Common myeloid progenitor, CD34-positive (primary cell): Measurements from ENCODE around the gene PSMB5. TPM values are rescaled to one million over a fixed set of nuclear protein-coding genes. Genes with fewer than 3 reads are reported as not detected.

Experiments
- CTCF ChIA-PET: fragments of 350-600 bp; sonication (Branson Sonifier 250); formaldehyde crosslinking; loops from one replicate; lab custom pipeline; 2021; ENCODE audit warnings: antibody characterized with exemption; lab: Charles Lee
- POLR2A ChIA-PET: fragments of 350-600 bp; sonication (Branson Sonifier 250); formaldehyde crosslinking; loops from one replicate; lab custom pipeline; 2021; ENCODE audit warnings: antibody characterized with exemption; lab: Charles Lee
- DNase-seq, 3 donors: peaks; one replicate each; pipeline versions ENCODE4 v3.0.0 to v3.0.0-alpha.2; 2013
- H3K27ac ChIP-seq, 2 experiments: 1 replicate in 1 of 2; 2 replicates in 1 of 2; pipeline ENCODE4 v1.7.0; 2013; ENCODE audit warnings: inconsistent platforms in 2 of 2, low read length in 2 of 2, mild to moderate bottlenecking in 2 of 2, low read depth in 1 of 2, moderate library complexity in 1 of 2; ENCODE audit not compliant: severe bottlenecking in 2 of 2, insufficient read depth in 1 of 2, poor library complexity in 1 of 2
- H3K27me3 ChIP-seq, 5 experiments: replicated peaks in 2 of 5; 1 replicate in 3 of 5; 2 replicates in 2 of 5; pipeline versions ENCODE4 v1.6.1 to v1.7.0; 2013; ENCODE audit warnings: low read length in 4 of 5, mild to moderate bottlenecking in 2 of 5, moderate library complexity in 2 of 5, inconsistent platforms in 1 of 5; ENCODE audit not compliant: insufficient read depth in 5 of 5, control insufficient read depth in 4 of 5
- H3K36me3 ChIP-seq, 4 experiments: 1 replicate in 2 of 4; 2 replicates in 2 of 4; pipeline versions ENCODE4 v1.6.1 to v1.7.0; 2013; ENCODE audit warnings: low read length in 3 of 4, control low read depth in 1 of 4, mild to moderate bottlenecking in 1 of 4; ENCODE audit not compliant: control insufficient read depth in 4 of 4, insufficient read depth in 4 of 4
- H3K4me1 ChIP-seq, 4 experiments: 1 replicate in 3 of 4; 2 replicates in 1 of 4; pipeline versions ENCODE4 v1.6.1 to v1.7.1; 2013; ENCODE audit warnings: low read length in 3 of 4, mild to moderate bottlenecking in 3 of 4, control low read depth in 1 of 4, inconsistent platforms in 1 of 4, moderate library complexity in 1 of 4; ENCODE audit not compliant: control insufficient read depth in 4 of 4, insufficient read depth in 4 of 4; ENCODE audit errors: control extremely low read depth in 1 of 4
- H3K4me3 ChIP-seq, 7 experiments: 1 replicate in 4 of 7; 2 replicates in 3 of 7; pipeline versions ENCODE4 v1.5.1 to v1.7.0; 2013; ENCODE audit warnings: mild to moderate bottlenecking in 7 of 7, low read length in 6 of 7, moderate library complexity in 6 of 7, inconsistent platforms in 2 of 7, low read depth in 2 of 7, control low read depth in 1 of 7; ENCODE audit not compliant: insufficient read depth in 4 of 7, control insufficient read depth in 1 of 7; ENCODE audit errors: extremely low read depth in 1 of 7
- H3K9me3 ChIP-seq, 5 experiments: 1 replicate in 4 of 5; 2 replicates in 1 of 5; pipeline versions ENCODE4 v1.6.1 to v1.7.1; 2013; ENCODE audit warnings: low read length in 4 of 5, mild to moderate bottlenecking in 2 of 5, inconsistent platforms in 1 of 5, low read depth in 1 of 5, moderate library complexity in 1 of 5; ENCODE audit not compliant: control insufficient read depth in 4 of 5, insufficient read depth in 2 of 5; ENCODE audit errors: control extremely low read depth in 1 of 5
- WGBS: methylation state at CpG from one replicate; pipeline ENCODE4 v1.1.5; 2013; ENCODE audit not compliant: insufficient coverage; 5-methylcytosine and 5-hydroxymethylcytosine counted together
- polyA plus RNA-seq: library from polyadenylated mRNA; unstranded; fragments of 120-200 nt; gene quantifications from one replicate; pipeline ENCODE4 v1.2.1, GENCODE V29; 2013

Gene PSMB5
- 44.2 TPM for polyA plus RNA-seq

DNA sequence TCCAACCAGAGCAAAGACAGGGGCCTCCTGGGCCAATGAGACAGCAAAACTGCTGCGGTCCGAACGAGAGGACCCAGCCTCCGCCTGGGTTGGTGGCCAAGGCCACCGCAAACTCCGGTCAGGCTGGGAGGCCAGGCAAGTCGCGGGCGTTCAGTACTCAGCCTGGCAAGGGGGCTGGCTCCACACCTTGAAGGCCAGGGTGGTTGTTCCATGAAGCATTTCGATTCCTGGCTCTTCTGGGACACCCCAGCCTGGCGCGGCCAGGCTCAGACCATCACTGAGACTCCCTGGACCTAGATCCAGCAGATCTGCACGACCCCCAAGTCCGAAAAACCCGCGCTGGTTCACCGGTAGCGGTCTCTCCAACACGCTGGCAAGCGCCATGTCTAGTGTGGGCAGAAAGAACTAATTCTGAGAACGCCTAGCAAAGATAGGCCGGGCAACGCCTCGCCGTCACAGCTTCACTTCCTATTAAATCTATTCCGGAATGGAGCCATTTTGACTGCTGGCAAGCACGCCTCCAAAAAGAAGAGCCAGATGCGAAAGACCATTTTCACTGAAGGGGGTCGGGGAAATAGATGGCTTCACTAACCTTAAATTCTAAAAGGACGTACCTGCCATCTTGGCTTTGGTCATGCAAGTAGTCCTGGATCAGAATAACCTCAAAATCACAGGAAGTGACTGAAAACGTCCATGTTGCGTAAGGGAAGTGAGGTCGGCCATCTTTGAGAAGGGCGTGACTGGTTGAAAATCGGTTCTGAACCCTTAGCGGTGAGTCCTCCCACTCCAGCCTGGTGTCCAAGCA lies at the start of gene PSMB5:
Gene PSMB5, minus strand, starts transcription at position 403 of the 805 bp plus-strand sequence. Its CDS starts 19 bp downstream, at position 384.
- DNase-seq = peak; percentile 97 to 99 (median 98)
- Histone ChIP-seq H3K9me3 (no peaks in the 10 kb centered on the region), H3K4me3 (peak within 1 kb of the TSS; percentile 76 to 97 (median 89)), H3K27me3 (no peaks in the 10 kb centered on the region), H3K4me1 (peaks cover 6 to 12% (median 11%) of the 10 kb centered on the region in 4 experiments), H3K36me3 (peaks cover 5 to 24% (median 20%) of the 10 kb centered on the region in 4 experiments), H3K27ac (peak within 1 kb of the TSS; percentile 88 to 95)
- ChIA-PET POLR2A (interaction anchor here (1.6 kb wide), 1 partner anchor 19 kb away, joined by 3 read pairs; no protein-coding TSS in a partner anchor), CTCF (interaction anchor here (0.8 to 2.5 kb wide), 5 partner anchors 13 to 40 kb away, joined by 3 to 16 read pairs (median 4); partner anchors contain the start of gene CDH24)
- WGBS = 0% methylated on average over 35 of the region's 36 CpGs

DNA sequence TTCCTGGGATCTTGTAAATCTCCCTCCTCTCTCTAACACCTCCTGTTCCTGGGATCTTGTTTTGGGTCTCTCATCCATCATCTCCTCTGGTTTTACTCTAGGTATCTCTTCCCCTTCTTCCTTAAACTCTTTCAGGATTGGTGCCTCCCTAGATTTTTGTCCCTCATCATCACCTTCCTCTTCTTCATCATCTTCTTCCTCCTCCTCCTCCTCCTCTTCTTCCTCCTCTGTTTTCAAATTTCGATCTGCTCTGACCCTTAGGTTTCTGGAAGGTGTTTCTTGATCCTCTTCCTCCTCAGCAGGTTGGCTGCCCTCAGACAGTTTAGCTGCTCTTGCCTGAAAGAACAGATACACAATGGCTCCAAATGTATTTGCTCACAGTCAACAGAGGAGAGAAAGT lies 45.8 kb upstream of the PSMB5 start:
- Histone ChIP-seq H3K27me3 (no peaks in the 10 kb centered on the region), H3K27ac (no peak overlapping the region), H3K36me3 (peaks cover 45 to 91% (median 68%) of the 10 kb centered on the region in 4 experiments), H3K4me3 (no peak overlapping the region), H3K9me3 (no peaks in the 10 kb centered on the region), H3K4me1 (no peaks in the 10 kb centered on the region)
- no CpG with 5 or more reads among the region's 1 CpG for WGBS
- ChIA-PET CTCF (interaction anchor here (1.0 to 17.5 kb wide), 6 partner anchors 6 to 40 kb away, joined by 4 to 200 read pairs (median 10); partner anchors contain the start of genes ACIN1 and C14orf119), POLR2A (no interaction called here)
- no peak for DNase-seq

DNA sequence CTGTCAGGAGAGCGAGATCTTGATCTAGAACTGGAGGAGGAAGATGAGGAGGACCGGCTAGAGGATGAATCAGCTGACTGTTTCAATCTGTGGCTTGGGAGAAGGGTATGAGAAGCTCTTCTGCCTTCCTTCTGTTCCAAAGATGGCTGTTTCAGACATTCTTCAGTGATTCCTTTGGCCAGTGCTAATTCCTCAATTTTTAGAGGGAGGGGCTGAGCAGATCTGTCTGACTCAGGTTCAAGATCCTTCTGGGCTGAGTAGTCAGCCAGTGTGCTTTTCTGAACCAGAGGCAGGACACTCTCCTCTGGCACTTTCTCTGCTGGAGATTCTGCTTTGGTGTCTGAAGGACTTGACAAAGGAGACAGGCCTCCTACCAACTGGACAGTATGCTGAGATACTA lies 45.0 kb upstream of the PSMB5 start:
- ChIA-PET POLR2A (no interaction called here), CTCF (interaction anchor here (1.0 to 17.5 kb wide), 6 partner anchors 5 to 108 kb away, joined by 3 to 200 read pairs (median 8); no protein-coding TSS in a partner anchor)
- WGBS = 100% methylated on average over 2 of the region's 2 CpGs
- no peak for DNase-seq
- H3K27ac ChIP-seq = peak overlapping the region; percentile 0 to 28
- peaks cover 46 to 87% (median 69%) of the 10 kb centered on the region in 4 experiments for H3K36me3 ChIP-seq
- H3K9me3 ChIP-seq = no peaks in the 10 kb centered on the region
- H3K4me1 ChIP-seq = no peaks in the 10 kb centered on the region
- H3K27me3 ChIP-seq = no peaks in the 10 kb centered on the region
- H3K4me3 ChIP-seq = no peak overlapping the region

DNA sequence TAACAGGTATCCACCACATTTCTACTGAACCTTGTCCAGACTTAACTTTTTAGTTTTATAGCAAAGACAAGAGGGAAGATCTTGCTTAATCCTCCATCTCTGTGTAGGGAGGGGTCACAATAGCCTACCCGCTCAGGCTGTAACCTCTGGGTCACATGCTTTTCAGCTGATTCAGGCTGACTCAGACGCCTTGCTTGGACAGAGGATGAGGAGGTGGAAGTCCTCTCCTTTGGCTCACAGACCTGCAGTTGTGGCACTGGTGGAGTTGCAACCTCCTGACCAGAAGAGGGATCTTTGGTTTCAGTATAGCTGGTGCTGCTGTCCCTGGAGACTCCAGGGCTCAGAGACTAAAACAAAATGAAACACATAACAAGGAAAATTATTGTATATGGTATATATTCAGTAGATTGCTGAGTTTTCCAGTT lies 44.0 kb upstream of the PSMB5 start:
- POLR2A ChIA-PET = interaction anchor here (0.9 to 2.1 kb wide), 2 partner anchors 17 to 33 kb away, joined by 3 to 16 read pairs; partner anchors contain the start of genes ACIN1 and C14orf119
- DNase-seq = no peak
- 89% methylated on average over 2 of the region's 2 CpGs for WGBS

DNA sequence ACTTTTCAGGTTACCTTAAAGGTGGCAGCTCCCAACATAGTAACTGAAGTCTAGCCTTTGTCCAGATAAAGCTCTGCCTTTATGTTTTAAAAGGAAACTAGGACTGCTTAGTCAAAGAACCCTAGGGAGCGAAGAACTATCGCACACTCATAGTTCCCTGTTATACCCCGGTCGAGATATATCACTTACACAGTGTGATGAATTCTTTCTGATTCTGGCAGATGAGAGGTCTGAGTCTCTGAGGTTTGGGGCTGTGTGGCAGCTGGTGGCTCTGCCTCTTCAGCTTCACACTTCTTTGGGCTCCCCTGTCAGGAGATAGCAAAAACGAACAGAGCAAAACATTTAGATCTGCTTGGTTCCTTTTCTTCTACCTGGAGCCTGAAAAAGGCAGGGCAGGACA lies 43.3 kb upstream of the PSMB5 start:
- POLR2A ChIA-PET = interaction anchor here (2.1 kb wide), 1 partner anchor 17 kb away, joined by 16 read pairs; the partner anchor contains the start of genes ACIN1 and C14orf119
- Histone ChIP-seq H3K27ac (peak overlapping the region in 1 of 2 experiments; percentile 7), H3K27me3 (no peaks in the 10 kb centered on the region), H3K9me3 (no peaks in the 10 kb centered on the region), H3K4me1 (no peaks in the 10 kb centered on the region), H3K36me3 (peaks cover 42 to 89% (median 67%) of the 10 kb centered on the region in 4 experiments), H3K4me3 (no peak overlapping the region)
- CTCF ChIA-PET = interaction anchor here (0.9 to 17.5 kb wide), 20 partner anchors 8 to 210 kb away, joined by 3 to 200 read pairs (median 10); partner anchors contain the start of genes ACIN1 and C14orf119
- no peak for DNase-seq
- 99% methylated on average over 5 of the region's 5 CpGs for WGBS

More for the DNA sequence above, 44.0 kb upstream of the PSMB5 start:
- no peaks in the 10 kb centered on the region for H3K27me3 ChIP-seq
- peaks cover 44 to 92% (median 70%) of the 10 kb centered on the region in 4 experiments for H3K36me3 ChIP-seq
- H3K9me3 ChIP-seq = no peaks in the 10 kb centered on the region
- H3K4me1 ChIP-seq = no peaks in the 10 kb centered on the region
- H3K27ac ChIP-seq = peak overlapping the region in 1 of 2 experiments; percentile 29
- H3K4me3 ChIP-seq = no peak overlapping the region
- CTCF ChIA-PET = interaction anchor here (1.5 to 17.5 kb wide), 7 partner anchors 7 to 82 kb away, joined by 4 to 200 read pairs (median 34); partner anchors contain the start of genes ACIN1 and C14orf119

DNA sequence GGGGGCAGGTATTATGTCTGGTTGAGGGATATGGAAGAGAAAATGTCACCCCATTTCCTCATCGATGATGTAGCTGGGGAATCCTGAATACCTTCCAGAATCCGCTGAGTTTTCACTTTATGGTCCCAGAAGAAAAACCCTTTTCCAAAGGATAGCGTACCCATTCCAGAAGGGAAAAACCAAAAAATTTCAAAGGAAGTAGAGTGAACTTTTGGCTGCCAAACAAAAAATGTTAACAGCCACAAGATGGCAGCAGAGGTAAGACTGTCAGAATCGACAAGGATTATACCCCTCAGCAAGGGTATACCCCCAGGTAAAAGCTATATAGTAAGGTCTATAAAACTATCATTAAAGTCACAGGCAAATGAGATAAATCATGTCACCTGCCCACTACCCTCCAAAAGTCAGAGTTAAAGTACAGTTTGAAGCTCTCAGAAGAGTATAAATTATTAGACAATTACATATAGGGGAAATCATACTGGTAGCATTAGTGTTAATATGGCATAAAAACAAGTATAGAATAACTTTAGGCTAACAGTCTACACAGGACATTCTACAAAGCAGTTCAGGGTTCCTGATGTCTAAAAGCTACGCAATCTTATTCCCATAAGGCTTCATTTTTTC lies 42.2 kb upstream of the PSMB5 start:
- CTCF ChIA-PET = interaction anchor here (0.6 to 17.5 kb wide), 25 partner anchors 9 to 254 kb away, joined by 3 to 200 read pairs (median 8); partner anchors contain the start of genes ACIN1 and C14orf119
- no peak overlapping the region for H3K27ac ChIP-seq
- no peaks in the 10 kb centered on the region for H3K9me3 ChIP-seq
- H3K36me3 ChIP-seq = peaks cover 42 to 88% (median 71%) of the 10 kb centered on the region in 4 experiments
- POLR2A ChIA-PET = interaction anchor here (1.2 to 2.1 kb wide), 2 partner anchors 18 to 105 kb away, joined by 3 to 16 read pairs; partner anchors contain the start of genes ACIN1 and C14orf119
- H3K4me3 ChIP-seq = no peak overlapping the region
- 97% methylated on average over 3 of the region's 5 CpGs for WGBS
- no peaks in the 10 kb centered on the region for H3K27me3 ChIP-seq
- peaks cover 0 to 6% (median 5%) of the 10 kb centered on the region in 4 experiments for H3K4me1 ChIP-seq
- peak; percentile 35 to 65 (median 51) for DNase-seq
